Stimulated activated CD8-positive, alpha-beta memory T cell treated with anti-CD3 and anti-CD28 coated beads, Interleukin-2, amount 100 ng/mL, for 48 hours (primary cell): ENCODE results near the gene PTEN.

Source experiments
- DNase-seq, 2 donors: peaks; one replicate each; pipeline ENCODE4 v3.0.0-alpha.2; 2020; ENCODE audit warnings: low read depth in 2 of 2

Gene PTEN

DNA sequence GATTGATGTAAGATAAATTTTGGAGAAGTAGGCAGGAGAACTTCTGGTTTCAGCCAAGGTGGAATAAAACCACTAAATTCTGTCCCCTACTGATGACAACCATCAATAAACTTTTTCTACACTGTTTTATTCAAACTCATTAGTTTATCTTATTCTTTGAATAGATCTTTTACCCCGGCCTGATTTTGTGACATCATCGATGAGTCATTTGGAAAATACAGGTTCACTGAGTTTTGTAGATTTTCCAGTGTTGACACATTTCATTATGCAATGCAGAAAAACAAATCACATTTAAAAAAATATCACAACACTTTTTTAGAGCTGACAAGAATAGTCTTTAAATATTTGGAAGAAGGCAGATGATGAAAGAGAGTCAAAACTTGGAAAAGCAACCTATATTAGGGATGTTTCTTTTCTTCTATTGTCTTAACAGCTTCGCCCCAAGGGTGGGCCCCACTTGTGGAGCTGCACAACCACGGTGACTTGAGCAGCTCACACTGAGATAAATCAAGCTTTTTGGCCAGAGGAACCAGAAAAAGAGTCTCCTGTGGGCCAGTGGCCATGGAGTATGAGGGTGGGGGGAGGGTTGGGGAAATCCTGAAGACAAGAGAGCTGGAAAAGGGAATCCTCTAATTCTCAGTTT, 112.8 kb downstream of the PTEN start:
- no peak for DNase-seq

- no peak for DNase-seq
Measured at GRCh38 chr10:87978166-87978565, 114.7 kb downstream of the PTEN start.

GRCh38 chr10:87979847-87980246, 116.4 kb downstream of the PTEN start:
- DNase-seq = no peak

- no peak for DNase-seq
Measured at GRCh38 chr10:87983716-87984115, 120.3 kb downstream of the PTEN start.

DNA sequence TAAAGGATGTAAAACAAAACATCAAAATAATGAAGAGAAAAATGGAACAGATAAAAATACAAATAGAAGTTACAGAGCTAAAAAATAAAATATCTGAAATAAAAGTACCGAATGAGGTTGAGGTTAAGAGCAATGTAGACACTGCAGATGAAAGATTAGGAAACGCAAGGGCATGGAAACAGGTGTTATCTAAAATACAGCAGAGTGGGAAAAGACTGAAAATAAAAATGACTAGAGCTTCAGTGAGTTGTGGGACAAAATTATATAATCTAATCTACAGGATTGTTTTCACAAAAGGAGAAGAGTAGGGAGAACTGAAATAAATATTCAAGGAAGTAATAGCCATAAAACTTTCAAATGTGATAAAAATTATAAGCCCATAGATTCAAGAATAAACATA, 123.8 kb downstream of the PTEN start:
- DNase-seq = no peak

GRCh38 chr10:87991946-87992345, 128.5 kb downstream of the PTEN start:
- DNase-seq = no peak

GRCh38 chr10:88004451-88004850, 141.0 kb downstream of the PTEN start:
- DNase-seq = no peak

DNA sequence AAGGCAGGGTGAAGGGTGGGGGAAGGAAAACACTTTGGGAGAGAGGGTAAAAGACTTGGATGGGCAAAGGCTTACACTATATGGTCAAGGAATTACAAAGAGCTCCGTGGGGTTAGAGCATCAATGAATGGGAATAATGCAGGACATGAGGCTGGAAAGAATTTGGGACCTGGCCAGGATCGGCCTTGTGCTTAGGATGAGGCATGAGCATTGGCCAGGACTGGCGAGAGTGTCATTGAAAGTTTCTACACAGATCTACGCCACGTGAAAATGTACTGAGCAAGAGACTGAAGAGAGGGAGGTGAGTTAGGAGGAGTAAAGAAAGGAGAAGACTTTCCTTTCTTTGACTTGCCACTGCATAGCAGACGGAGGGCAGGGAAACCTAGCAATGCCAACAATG, 142.8 kb downstream of the PTEN start:
- no peak for DNase-seq

DNA sequence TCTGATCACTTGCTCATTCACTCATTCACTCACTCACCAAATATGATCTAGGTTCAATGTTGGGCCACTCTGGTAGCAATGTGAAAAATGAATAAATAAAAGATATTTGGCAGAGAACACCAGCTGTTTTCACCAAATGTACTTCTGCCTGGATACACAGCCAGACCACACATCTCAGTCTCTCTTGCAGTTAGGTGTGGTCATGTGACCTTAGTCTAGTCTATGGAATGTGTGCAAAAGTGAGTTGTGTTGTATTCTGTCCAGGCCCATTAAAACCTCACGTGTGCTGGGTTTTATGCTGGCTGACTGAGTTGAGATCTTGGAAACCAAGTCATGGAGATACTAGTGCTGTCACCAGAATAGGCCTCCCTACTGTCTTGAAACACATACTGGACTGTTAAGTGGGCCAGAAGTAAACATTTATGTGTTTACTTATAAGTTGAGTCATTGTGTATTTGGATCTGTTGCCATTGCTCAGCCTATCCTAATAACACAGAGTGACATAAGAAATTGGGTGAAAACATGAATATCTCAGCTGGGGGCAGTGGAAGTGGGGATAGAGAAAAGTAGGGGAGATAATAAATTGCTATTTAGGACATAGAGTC, 145.5 kb downstream of the PTEN start:
- DNase-seq = no peak

DNA sequence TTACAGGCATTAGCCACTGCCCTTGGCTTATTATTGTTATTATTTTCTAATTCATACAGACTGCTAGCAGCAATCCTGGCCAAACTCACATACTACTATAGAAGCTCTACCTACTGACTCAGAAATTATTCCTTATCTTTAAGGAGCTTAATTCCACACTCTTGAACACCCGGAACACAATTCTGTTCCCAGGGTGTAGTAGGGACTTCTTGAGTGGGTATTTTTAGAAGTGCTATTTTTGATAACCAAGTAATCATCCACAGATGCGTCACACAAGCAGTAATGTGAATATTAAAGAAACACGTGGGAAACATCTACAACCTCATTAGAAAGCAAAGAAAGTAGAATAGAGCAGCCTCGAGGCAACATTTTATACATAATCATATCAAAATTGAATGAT, 149.2 kb downstream of the PTEN start:
- no peak for DNase-seq

DNA sequence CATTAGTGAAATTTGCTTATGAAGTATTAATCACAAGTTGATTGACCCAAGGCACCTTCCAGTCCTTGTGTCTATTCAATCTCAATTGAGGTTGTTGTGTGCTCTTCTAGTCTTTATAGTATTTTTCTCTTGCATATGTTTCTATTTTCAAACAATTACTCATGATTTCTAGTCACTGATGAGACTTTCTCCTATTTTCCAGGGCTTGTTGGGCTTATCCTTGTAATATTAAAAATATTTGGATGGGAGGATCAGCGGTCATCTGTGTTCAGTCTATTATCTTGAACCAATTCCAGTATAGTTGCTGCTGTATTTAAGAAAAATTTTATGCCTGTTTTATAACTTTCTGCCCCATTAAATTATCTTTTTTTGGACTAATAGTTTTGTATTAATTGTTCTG, 154.4 kb downstream of the PTEN start:
- no peak for DNase-seq

GRCh38 chr10:88019753-88020152, 156.3 kb downstream of the PTEN start:
- DNase-seq = no peak
